Upper lobe of left lung (tissue), 4 donors: Measurements from ENCODE around the gene ALG1L2.
"Not testable (repeated sequence)": the region's sequence is repeated elsewhere in the genome, so short reads cannot be mapped to it uniquely, and the experiment has no call there.

Experiments
- POLR2A ChIP-seq, 4 donors: fragments of 450-650 bp; IDR thresholded peaks; one replicate each; pipeline ENCODE4 v1.5.1; 2016 to 2017; ENCODE audit warnings: antibody characterized with exemption in 4 of 4, mild to moderate bottlenecking in 2 of 4
- TF ChIP-seq, protein P1 (sequence below), 6 experiments: fragments of 450-650 bp in 4 of 6; fragments of 200-600 bp in 2 of 6; sonication (generic) in 2 of 6; IDR thresholded peaks; one replicate each; pipeline ENCODE4 v1.5.1; 2016 to 2019; ENCODE audit warnings: antibody characterized with exemption in 6 of 6

DNA sequence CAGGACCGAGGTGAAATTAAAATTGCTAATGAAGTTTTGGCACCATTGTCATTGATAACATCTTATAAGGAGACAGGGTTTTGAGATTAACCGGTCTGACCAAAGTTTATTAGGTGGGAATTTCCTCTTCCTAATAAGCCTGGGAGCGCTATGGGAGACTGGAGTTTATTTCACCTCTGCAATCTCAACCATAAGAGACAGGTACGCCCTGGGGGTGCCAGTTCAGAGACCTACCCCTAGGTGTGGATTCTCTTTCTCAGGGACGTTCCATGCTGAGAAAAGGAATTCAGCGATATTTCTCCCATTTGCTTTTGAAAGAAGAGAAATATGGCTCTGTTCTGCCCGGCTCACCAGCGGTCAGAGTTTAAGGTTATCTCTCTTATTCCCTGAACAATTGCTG, 57.4 kb downstream of the ALG1L2 start:
- not testable (repeated sequence) for TF ChIP-seq POLR2A (IDR thresholded peaks at IDR 0.05)
- TF ChIP-seq, protein P1, sequence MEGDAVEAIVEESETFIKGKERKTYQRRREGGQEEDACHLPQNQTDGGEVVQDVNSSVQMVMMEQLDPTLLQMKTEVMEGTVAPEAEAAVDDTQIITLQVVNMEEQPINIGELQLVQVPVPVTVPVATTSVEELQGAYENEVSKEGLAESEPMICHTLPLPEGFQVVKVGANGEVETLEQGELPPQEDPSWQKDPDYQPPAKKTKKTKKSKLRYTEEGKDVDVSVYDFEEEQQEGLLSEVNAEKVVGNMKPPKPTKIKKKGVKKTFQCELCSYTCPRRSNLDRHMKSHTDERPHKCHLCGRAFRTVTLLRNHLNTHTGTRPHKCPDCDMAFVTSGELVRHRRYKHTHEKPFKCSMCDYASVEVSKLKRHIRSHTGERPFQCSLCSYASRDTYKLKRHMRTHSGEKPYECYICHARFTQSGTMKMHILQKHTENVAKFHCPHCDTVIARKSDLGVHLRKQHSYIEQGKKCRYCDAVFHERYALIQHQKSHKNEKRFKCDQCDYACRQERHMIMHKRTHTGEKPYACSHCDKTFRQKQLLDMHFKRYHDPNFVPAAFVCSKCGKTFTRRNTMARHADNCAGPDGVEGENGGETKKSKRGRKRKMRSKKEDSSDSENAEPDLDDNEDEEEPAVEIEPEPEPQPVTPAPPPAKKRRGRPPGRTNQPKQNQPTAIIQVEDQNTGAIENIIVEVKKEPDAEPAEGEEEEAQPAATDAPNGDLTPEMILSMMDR (IDR thresholded peaks at IDR 0.05): not testable (repeated sequence)
